Stimulated activated CD8-positive, alpha-beta memory T cell treated with anti-CD3 and anti-CD28 coated beads, Interleukin-12 subunit alpha, Interleukin-12 subunit beta, amount 100 ng/mL, for 24 hours (primary cell): ENCODE results near the gene PCDH18.
"Not testable (repeated sequence)": the region's sequence is repeated elsewhere in the genome, so short reads cannot be mapped to it uniquely, and the experiment has no call there.

Experiments
- DNase-seq: peaks from one replicate; pipeline ENCODE4 v3.0.0-alpha.2; 2020; ENCODE audit errors: extremely low read depth

The PCDH18 gene

GRCh38 chr4:137531986-137532868, at the start of gene PCDH18:
Gene PCDH18, minus strand, starts transcription at chr4:137532494. Its CDS starts 406 bp downstream, at chr4:137532088.
- no peak for DNase-seq

GRCh38 chr4:137576446-137576845, 44.2 kb upstream of the PCDH18 start:
- DNase-seq, result no peak

- no peak for DNase-seq
Measured at GRCh38 chr4:137572647-137573046, 40.4 kb upstream of the PCDH18 start.

GRCh38 chr4:137572163-137572562, 39.9 kb upstream of the PCDH18 start:
- no peak for DNase-seq

GRCh38 chr4:137559801-137560200, 27.5 kb upstream of the PCDH18 start:
- no peak for DNase-seq

GRCh38 chr4:137558951-137559350, 26.7 kb upstream of the PCDH18 start:
- no peak for DNase-seq

GRCh38 chr4:137545461-137545861, 13.2 kb upstream of the PCDH18 start:
- no peak for DNase-seq

GRCh38 chr4:137543648-137544047, 11.4 kb upstream of the PCDH18 start:
- DNase-seq, result no peak

- no peak for DNase-seq
Measured at GRCh38 chr4:137543198-137543597, 10.9 kb upstream of the PCDH18 start.

- no peak for DNase-seq
Measured at GRCh38 chr4:137541876-137542646, 9.8 kb upstream of the PCDH18 start.

GRCh38 chr4:137541181-137541580, 8.9 kb upstream of the PCDH18 start:
- no peak for DNase-seq

GRCh38 chr4:137540356-137540755, 8.1 kb upstream of the PCDH18 start:
- DNase-seq, result no peak

GRCh38 chr4:137538526-137538925, 6.2 kb upstream of the PCDH18 start:
- DNase-seq, result no peak

GRCh38 chr4:137537807-137538206, 5.5 kb upstream of the PCDH18 start:
- DNase-seq, result not testable (repeated sequence)

- DNase-seq, result no peak
Measured at GRCh38 chr4:137536789-137537561, 4.7 kb upstream of the PCDH18 start.

GRCh38 chr4:137535718-137536117, 3.4 kb upstream of the PCDH18 start:
- no peak for DNase-seq

GRCh38 chr4:137534516-137534915, 2.2 kb upstream of the PCDH18 start:
- no peak for DNase-seq

GRCh38 chr4:137533855-137534254, 1.6 kb upstream of the PCDH18 start:
- no peak for DNase-seq

- no peak for DNase-seq
Measured at GRCh38 chr4:137532869-137533236, 559 bp upstream of the PCDH18 start.

GRCh38 chr4:137531168-137531985, 917 bp downstream of the PCDH18 start:
- no peak for DNase-seq

- no peak for DNase-seq
Measured at GRCh38 chr4:137530176-137530575, 2.1 kb downstream of the PCDH18 start.
